GM12878 (cell line): ENCODE measurements around the gene EPS8L1. TPM values are rescaled to one million over a fixed set of nuclear protein-coding genes. Genes with fewer than 3 reads are reported as not detected.

Source experiments
- ATAC-seq: fragments of 200-7000 bp; cut with Tn5 transposase; 3 replicates; pipeline ENCODE4 v1.9.1; 2020; ENCODE audit warnings: mild to moderate bottlenecking, moderate library complexity
- BruUV-seq: library from RNA; stranded (reverse); fragments of 400-500 nt; replicated peaks from 2 replicates; lab custom pipeline; 2021; lab: Mats Ljungman, UMichigan
- CTCF ChIA-PET: fragments of 300-600 bp; sonication (Branson Sonifier 250); formaldehyde crosslinking; extraction: SDS; loops from one replicate; lab custom pipeline; 2021; ENCODE audit warnings: inconsistent platforms; lab: Yijun Ruan, JAX
- POLR2A ChIA-PET: fragments of 350-600 bp; formaldehyde crosslinking; extraction: SDS; loops from one replicate; lab custom pipeline; 2021; ENCODE audit warnings: inconsistent platforms; lab: Charles Lee
- RAD21 ChIA-PET: fragments of 300-600 bp; sonication (Branson Sonifier 250); formaldehyde crosslinking; loops from one replicate; lab custom pipeline; 2023; ENCODE audit warnings: antibody characterized with exemption; ENCODE audit not compliant: unreplicated experiment; lab: Charles Lee
- SMC1A ChIA-PET: fragments of 300-600 bp; sonication (Branson Sonifier 250); formaldehyde crosslinking; loops from one replicate; lab custom pipeline; 2023; ENCODE audit not compliant: unreplicated experiment, uncharacterized antibody; lab: Charles Lee
- DNase-seq: peaks from one replicate; pipeline ENCODE4 v3.0.0-alpha.2; 2011; ENCODE audit warnings: low read depth, low spot score
- FAIRE-seq: peaks from 3 replicates; lab custom pipeline; 2011; peaks lifted over from hg19 to GRCh38; lab: Jason Lieb, UNC
- H2AFZ ChIP-seq: 2 replicates; pipeline ENCODE4 v1.6.0; 2011; ENCODE audit warnings: low read depth, low read length, control low read depth; ENCODE audit not compliant: control insufficient read depth
- H3K27ac ChIP-seq: 2 replicates; pipeline ENCODE4 v1.5.1; 2011; ENCODE audit warnings: control low read depth; ENCODE audit not compliant: control insufficient read depth, insufficient read depth
- H3K27me3 ChIP-seq, 2 experiments: replicated peaks in 1 of 2; 2 replicates each; pipeline versions ENCODE4 v1.6.0 to v1.6.1; 2011; ENCODE audit warnings: low read length in 1 of 2; ENCODE audit not compliant: control insufficient read depth in 2 of 2, insufficient read depth in 2 of 2
- H3K36me3 ChIP-seq, 2 experiments: 2 replicates each; pipeline ENCODE4 v1.5.1; 2011; ENCODE audit warnings: low read length in 1 of 2; ENCODE audit not compliant: control insufficient read depth in 2 of 2, insufficient read depth in 2 of 2
- H3K4me1 ChIP-seq: 2 replicates; pipeline ENCODE4 v1.6.1; 2011; ENCODE audit warnings: mild to moderate bottlenecking, low read length, moderate library complexity, mixed read lengths; ENCODE audit not compliant: control insufficient read depth, insufficient read depth
- H3K4me2 ChIP-seq: 2 replicates; pipeline ENCODE4 v1.6.0; 2011; ENCODE audit warnings: control low read depth; ENCODE audit not compliant: control insufficient read depth, insufficient read depth
- H3K4me3 ChIP-seq: fragments of 200-600 bp; sonication (generic); 2 replicates; pipeline ENCODE4 v1.5.1; 2016
- H3K79me2 ChIP-seq: 2 replicates; pipeline ENCODE4 v1.6.0; 2011; ENCODE audit warnings: low read length; ENCODE audit not compliant: control insufficient read depth, insufficient read depth
- H3K9ac ChIP-seq: 2 replicates; pipeline ENCODE4 v1.8.0; 2011; ENCODE audit warnings: low read length, control low read depth, mixed read lengths; ENCODE audit not compliant: control insufficient read depth, insufficient read depth
- H3K9me3 ChIP-seq: replicated peaks from 3 replicates; pipeline ENCODE4 v1.5.1; 2011; ENCODE audit warnings: mild to moderate bottlenecking, low read length; ENCODE audit not compliant: control insufficient read depth, insufficient read depth
- H4K20me1 ChIP-seq: 2 replicates; pipeline ENCODE4 v1.6.0; 2011; ENCODE audit not compliant: control insufficient read depth, insufficient read depth
- CBX3 ChIP-seq: fragments of 200-600 bp; sonication (generic); IDR thresholded peaks from 2 replicates; pipeline ENCODE4 v1.6.1; 2016; ENCODE audit warnings: low read depth, borderline replicate concordance
- CEBPB ChIP-seq, 2 experiments: fragments of 150-350 bp in 1 of 2; IDR thresholded peaks; 2 replicates each; pipeline ENCODE4 v1.6.1; 2012 to 2014; ENCODE audit warnings: low read depth in 2 of 2, low read length in 2 of 2, borderline replicate concordance in 1 of 2, inconsistent platforms in 1 of 2
- CTCF ChIP-seq, 3 experiments: IDR thresholded peaks in 2 of 3; conservative IDR thresholded peaks in 1 of 3; 2 replicates each; pipeline ENCODE4 v1.5.1; 2011; ENCODE audit warnings: low read depth in 3 of 3, low read length in 3 of 3, mild to moderate bottlenecking in 3 of 3, control low read depth in 2 of 3, moderate library complexity in 2 of 3, inconsistent platforms in 1 of 3, mixed read lengths in 1 of 3; ENCODE audit not compliant: control insufficient read depth in 2 of 3, insufficient read depth in 1 of 3; ENCODE audit errors: extremely low read depth in 1 of 3
- DPF2 ChIP-seq: fragments of 450-650 bp; IDR thresholded peaks from 2 replicates; pipeline ENCODE4 v1.6.1; 2017; ENCODE audit warnings: mild to moderate bottlenecking
- HDAC6 ChIP-seq: fragments of 200-600 bp; sonication (generic); IDR thresholded peaks from one replicate; pipeline ENCODE4 v1.8.0; 2017; ENCODE audit warnings: antibody characterized with exemption; ENCODE audit not compliant: unreplicated experiment
- HDGF ChIP-seq: fragments of 450-650 bp; IDR thresholded peaks from 2 replicates; pipeline ENCODE4 v1.6.1; 2016; ENCODE audit warnings: antibody characterized with exemption
- MAX ChIP-seq: IDR thresholded peaks from 2 replicates; pipeline ENCODE4 v1.6.1; 2012; ENCODE audit warnings: low read depth, low read length, improper control_type of control experiment
- PAX8 ChIP-seq: fragments of 450-650 bp; IDR thresholded peaks from 2 replicates; pipeline ENCODE4 v1.6.1; 2017; ENCODE audit warnings: mild to moderate bottlenecking, moderate library complexity
- RAD21 ChIP-seq: IDR thresholded peaks from 2 replicates; pipeline ENCODE4 v1.6.1; 2011; ENCODE audit warnings: mild to moderate bottlenecking, low read depth, low read length, moderate library complexity; ENCODE audit not compliant: insufficient read depth
- REST ChIP-seq: IDR thresholded peaks from 2 replicates; pipeline ENCODE4 v1.6.1; 2012; ENCODE audit warnings: mild to moderate bottlenecking, low read depth, low read length
- SIX5 ChIP-seq: IDR thresholded peaks from 2 replicates; pipeline ENCODE4 v1.6.1; 2011; ENCODE audit warnings: mild to moderate bottlenecking, low read depth, low read length, moderate library complexity; ENCODE audit not compliant: severe bottlenecking
- SMC3 ChIP-seq: IDR thresholded peaks from 2 replicates; pipeline ENCODE4 v1.6.1; 2011; ENCODE audit warnings: low read length, improper control_type of control experiment, borderline replicate concordance
- SRF ChIP-seq, 2 experiments: IDR thresholded peaks; 2 replicates each; pipeline ENCODE4 v1.6.1; 2011; ENCODE audit warnings: low read depth in 2 of 2, low read length in 2 of 2, mild to moderate bottlenecking in 1 of 2, moderate library complexity in 1 of 2
- TARDBP ChIP-seq: IDR thresholded peaks from 2 replicates; pipeline ENCODE4 v1.6.1; 2016; ENCODE audit warnings: borderline replicate concordance
- ZBED1 ChIP-seq: IDR thresholded peaks from 2 replicates; pipeline ENCODE4 v1.6.1; 2016; ENCODE audit warnings: borderline replicate concordance
- WGBS: methylation state at CpG from one replicate; pipeline ENCODE4 v1.1.6; 2016; ENCODE audit warnings: low lambda C conversion rate; ENCODE audit not compliant: insufficient replicate concordance, insufficient coverage; ENCODE audit errors: missing lambda C conversion rate; 5-methylcytosine and 5-hydroxymethylcytosine counted together
- in situ Hi-C: fragments of 300-500 bp; cut with MboI; formaldehyde crosslinking; loops from 9 replicates; pipeline ENCODE4 v1.14.3; 2018; ENCODE audit warnings: mixed read lengths
- intact Hi-C: fragments of 100-400 bp; cut with micrococcal nuclease; formaldehyde crosslinking; loops from one replicate; pipeline ENCODE4 v1.14.2; 2022; ENCODE audit not compliant: unreplicated experiment
- polyA plus RNA-seq, 11 experiments: library from polyadenylated mRNA; depleted of rRNA in 4 of 11; unstranded in 6 of 11; stranded (reverse) in 5 of 11; fragments of >200 nt; fragmentation: Nextera tagmentation in 4 of 11; fragmentation: Illumina TruSeq in 1 of 11; extraction: Ambion mirVana in 4 of 11; extraction: Trizol in 1 of 11; gene quantifications; 1 replicate in 1 of 11; 2 replicates in 10 of 11; pipeline versions ENCODE4 v1.2.1 to v1.2.3, GENCODE V29; 2011 to 2016; ENCODE audit warnings: inconsistent platforms in 2 of 11, missing spikeins in 2 of 11, low read depth in 1 of 11
- total RNA-seq, 4 experiments: library from RNA; depleted of rRNA in 3 of 4; stranded (reverse); fragments of >200 nt in 3 of 4; fragmentation: Illumina TruSeq in 1 of 4; extraction: Trizol in 1 of 4; gene quantifications; 2 replicates each; pipeline versions ENCODE4 v1.2.1 to v1.2.3, GENCODE V29; 2013 to 2021
- TF ChIP-seq, protein P1 (sequence below): IDR thresholded peaks from 2 replicates; pipeline ENCODE4 v1.6.1; 2011; ENCODE audit warnings: low read depth, low read length, improper control_type of control experiment, borderline replicate concordance

Gene EPS8L1
- total and polyA plus RNA-seq, 10 of the 15 experiments (the other 5 are each of a cell fraction or from before 2014, with no cell fraction given), result 0.68 to 2.2 (median 0.96) TPM; not detected in 2

GRCh38 chr19:55088543-55089341, 13.1 kb downstream of the EPS8L1 start:
- ChIA-PET POLR2A (no interaction called here), RAD21 (interaction anchor here (0.6 to 2.3 kb wide), 4 partner anchors 10 to 435 kb away, joined by 3 to 14 read pairs (median 3); no protein-coding TSS in a partner anchor), CTCF (interaction anchor here (0.6 to 3.2 kb wide), 23 partner anchors 8 to 718 kb away, joined by 3 to 18 read pairs (median 4); partner anchors contain the start of gene RDH13), SMC1A (interaction anchor here (0.6 to 1.3 kb wide), 3 partner anchors 367 to 603 kb away, joined by 3 read pairs; no protein-coding TSS in a partner anchor)
- Histone ChIP-seq H3K4me2 (no peak overlapping the region), H3K27ac (no peak overlapping the region), H3K9ac (no peak overlapping the region), H2AFZ (no peak overlapping the region), H3K79me2 (no peaks in the 10 kb centered on the region), H3K4me3 (no peak overlapping the region), H4K20me1 (no peaks in the 10 kb centered on the region), H3K36me3 (no peaks in the 10 kb centered on the region; a peak in 2 of 4 replicates), H3K9me3 (no peaks in the 10 kb centered on the region), H3K27me3 (peaks cover 0 to 7% of the 10 kb centered on the region in 2 experiments; a peak in 2 of 4 replicates), H3K4me1 (0 out of 2 replicates have a peak, but pooled peaks cover 3% of the 10 kb centered on the region)
- ATAC-seq, result peak; percentile 81
- no TSS peak for BruUV-seq
- peak; percentile 13 for FAIRE-seq
- in situ Hi-C loops (no loop called here), intact Hi-C loops (no loop called here)
- DNase-seq, result no peak
- WGBS, result 34% methylated on average over 14 of the region's 18 CpGs
- TF ChIP-seq CBX3, result no peak
- no peak for TF ChIP-seq DPF2
- TF ChIP-seq RAD21, result peak; percentile 50
- TF ChIP-seq MAX, result no peak
- no peak for TF ChIP-seq ZBED1
- TF ChIP-seq TARDBP, result no peak
- TF ChIP-seq PAX8, result no peak
- TF ChIP-seq SRF (IDR thresholded peaks at IDR 0.05; ENCODE audit: low read depth in 2 of 2, low read length in 2 of 2), result no peak
- TF ChIP-seq CEBPB (IDR thresholded peaks at IDR 0.05; ENCODE audit: borderline replicate concordance in 1 of 2, low read depth in 2 of 2, low read length in 2 of 2), result no peak
- TF ChIP-seq, protein P1, sequence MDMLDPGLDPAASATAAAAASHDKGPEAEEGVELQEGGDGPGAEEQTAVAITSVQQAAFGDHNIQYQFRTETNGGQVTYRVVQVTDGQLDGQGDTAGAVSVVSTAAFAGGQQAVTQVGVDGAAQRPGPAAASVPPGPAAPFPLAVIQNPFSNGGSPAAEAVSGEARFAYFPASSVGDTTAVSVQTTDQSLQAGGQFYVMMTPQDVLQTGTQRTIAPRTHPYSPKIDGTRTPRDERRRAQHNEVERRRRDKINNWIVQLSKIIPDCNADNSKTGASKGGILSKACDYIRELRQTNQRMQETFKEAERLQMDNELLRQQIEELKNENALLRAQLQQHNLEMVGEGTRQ, result no peak
- no peak for TF ChIP-seq HDGF
- no peak for TF ChIP-seq HDAC6
- no peak for TF ChIP-seq REST
- no peak for TF ChIP-seq SIX5
- peak; percentile 41; the same call in 1 of the 2 replicates for TF ChIP-seq SMC3
- TF ChIP-seq CTCF (IDR thresholded peaks at IDR 0.05 in 2 of 3, conservative IDR thresholded peaks at IDR 0.05 in 1 of 3; ENCODE audit: control insufficient read depth in 2 of 3, extremely low read depth in 1 of 3, insufficient read depth in 1 of 3, low read depth in 3 of 3, low read length in 3 of 3), result peak; percentile 48 to 76 (median 54)
